Ovary (tissue), 3 donors: ENCODE data around the gene ANO1.

ENCODE experiments used
- EP300 ChIP-seq: sonication (generic); formaldehyde crosslinking; IDR thresholded peaks from one replicate; pipeline ENCODE4 v1.6.1; 2017; ENCODE audit warnings: antibody characterized with exemption
- POLR2A ChIP-seq: fragments of 450-650 bp; IDR thresholded peaks from one replicate; pipeline ENCODE4 v1.6.1; 2017; ENCODE audit warnings: antibody characterized with exemption, mild to moderate bottlenecking, moderate library complexity
- TF ChIP-seq, protein P1 (sequence below), 3 donors: fragments of 450-650 bp in 2 of 3; fragments of 200-600 bp in 1 of 3; IDR thresholded peaks; one replicate each; pipeline versions ENCODE4 v1.5.1 to v1.8.0; 2016 to 2022; ENCODE audit warnings: antibody characterized with exemption in 3 of 3, mild to moderate bottlenecking in 1 of 3
- donor health status: DM: no; HTN: no; CAD: no.

DNA sequence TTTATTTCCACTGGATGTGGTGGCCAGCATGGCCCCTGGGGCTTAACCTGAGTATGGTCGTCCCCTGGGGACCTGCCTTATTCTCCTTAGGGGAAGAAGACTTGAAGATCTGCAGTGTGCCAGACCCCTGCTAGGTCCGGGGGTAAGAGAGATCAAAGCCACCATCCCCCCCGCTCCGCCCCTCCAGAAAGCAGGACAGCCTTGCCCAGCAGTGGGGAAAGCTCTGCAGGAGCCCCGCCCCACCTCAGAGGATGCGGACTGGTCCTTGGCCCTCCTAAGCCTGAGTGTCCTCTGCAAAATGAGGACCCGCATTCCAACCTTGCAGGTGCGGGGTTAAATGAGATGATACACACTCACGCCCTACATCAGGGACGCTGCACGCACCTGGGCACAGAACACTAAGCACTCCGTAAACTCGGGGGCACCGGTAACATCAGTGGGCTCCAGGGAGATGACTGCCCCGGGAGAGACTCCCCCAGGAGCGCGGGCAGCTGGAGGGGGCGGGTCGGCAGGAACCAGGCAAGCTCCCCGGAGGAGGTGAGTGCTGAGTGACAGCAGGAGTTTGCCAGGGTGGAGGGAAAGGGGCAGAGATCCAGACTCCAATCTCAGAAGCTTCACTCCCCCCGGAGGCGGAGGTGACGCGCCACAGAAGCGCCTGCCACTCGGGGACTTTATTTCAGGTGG is 564 bp upstream of the ANO1 start:
- TF ChIP-seq, protein P1, sequence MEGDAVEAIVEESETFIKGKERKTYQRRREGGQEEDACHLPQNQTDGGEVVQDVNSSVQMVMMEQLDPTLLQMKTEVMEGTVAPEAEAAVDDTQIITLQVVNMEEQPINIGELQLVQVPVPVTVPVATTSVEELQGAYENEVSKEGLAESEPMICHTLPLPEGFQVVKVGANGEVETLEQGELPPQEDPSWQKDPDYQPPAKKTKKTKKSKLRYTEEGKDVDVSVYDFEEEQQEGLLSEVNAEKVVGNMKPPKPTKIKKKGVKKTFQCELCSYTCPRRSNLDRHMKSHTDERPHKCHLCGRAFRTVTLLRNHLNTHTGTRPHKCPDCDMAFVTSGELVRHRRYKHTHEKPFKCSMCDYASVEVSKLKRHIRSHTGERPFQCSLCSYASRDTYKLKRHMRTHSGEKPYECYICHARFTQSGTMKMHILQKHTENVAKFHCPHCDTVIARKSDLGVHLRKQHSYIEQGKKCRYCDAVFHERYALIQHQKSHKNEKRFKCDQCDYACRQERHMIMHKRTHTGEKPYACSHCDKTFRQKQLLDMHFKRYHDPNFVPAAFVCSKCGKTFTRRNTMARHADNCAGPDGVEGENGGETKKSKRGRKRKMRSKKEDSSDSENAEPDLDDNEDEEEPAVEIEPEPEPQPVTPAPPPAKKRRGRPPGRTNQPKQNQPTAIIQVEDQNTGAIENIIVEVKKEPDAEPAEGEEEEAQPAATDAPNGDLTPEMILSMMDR (IDR thresholded peaks at IDR 0.05): no peak
- TF ChIP-seq POLR2A (no peak), EP300 (no peak)
